ENCODE results near the gene KIF18B.

The KIF18B gene

DNA sequence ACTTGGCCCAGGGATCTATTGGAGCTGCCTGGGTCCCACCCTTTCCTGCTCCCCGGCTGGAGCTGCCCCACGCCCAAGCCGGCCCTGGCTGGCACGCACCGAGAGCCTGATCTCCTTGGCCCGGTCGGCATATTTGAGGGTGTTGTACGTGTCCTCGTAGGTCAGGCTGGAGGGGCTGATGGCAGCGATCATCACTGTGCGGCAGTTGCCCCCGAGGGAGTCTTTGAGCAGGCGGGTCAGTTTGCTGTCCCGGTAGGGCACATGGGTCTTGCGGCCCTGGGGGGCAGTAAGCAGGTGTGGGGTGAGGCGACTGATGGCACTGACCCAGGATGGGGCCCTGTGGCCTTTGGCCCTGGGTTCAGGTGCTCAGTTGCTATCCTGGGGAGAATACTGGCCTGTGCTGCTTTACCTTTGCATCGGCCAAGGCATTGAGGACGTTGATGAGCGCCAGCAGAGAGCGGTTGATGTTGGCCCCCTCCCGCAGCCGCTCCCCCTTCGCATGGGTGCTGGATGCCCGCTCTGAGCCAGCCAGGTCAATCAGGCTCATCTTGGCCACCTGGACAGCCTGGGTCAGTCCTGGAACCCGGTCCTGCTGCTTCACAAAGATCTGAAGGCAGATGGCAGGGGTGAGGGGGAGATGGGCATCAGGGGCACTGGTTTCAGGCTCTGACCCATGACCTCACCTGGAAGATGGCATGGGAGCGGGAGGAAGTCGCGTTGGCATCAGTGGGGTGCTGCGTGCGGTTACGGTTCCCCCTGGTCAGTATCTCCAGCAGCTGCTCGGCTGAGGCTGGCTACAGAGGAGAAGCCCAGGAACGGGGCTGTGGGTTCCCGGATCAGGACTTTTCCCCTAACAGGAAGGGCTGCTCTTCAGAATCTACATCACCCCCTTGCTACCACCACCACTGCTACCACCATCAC is 13.5 kb downstream of the KIF18B start:
- DNase-seq, result no peak

DNA sequence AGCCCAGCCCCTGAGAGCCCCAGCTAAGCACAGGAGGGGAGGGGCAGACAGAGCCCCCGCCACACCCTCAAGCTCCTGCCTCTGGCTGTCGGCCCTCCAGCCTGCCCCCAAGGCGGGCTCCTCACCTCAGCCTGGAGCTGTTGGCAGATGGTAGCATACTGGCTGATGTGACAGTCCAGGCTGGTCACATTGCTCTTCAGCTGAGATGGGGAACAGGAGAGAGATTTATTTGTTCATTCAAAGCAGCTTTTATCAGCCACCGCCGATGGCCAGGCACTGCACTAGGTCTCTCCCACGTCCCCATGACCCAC is 14.8 kb downstream of the KIF18B start:
- no peak for DNase-seq

DNA sequence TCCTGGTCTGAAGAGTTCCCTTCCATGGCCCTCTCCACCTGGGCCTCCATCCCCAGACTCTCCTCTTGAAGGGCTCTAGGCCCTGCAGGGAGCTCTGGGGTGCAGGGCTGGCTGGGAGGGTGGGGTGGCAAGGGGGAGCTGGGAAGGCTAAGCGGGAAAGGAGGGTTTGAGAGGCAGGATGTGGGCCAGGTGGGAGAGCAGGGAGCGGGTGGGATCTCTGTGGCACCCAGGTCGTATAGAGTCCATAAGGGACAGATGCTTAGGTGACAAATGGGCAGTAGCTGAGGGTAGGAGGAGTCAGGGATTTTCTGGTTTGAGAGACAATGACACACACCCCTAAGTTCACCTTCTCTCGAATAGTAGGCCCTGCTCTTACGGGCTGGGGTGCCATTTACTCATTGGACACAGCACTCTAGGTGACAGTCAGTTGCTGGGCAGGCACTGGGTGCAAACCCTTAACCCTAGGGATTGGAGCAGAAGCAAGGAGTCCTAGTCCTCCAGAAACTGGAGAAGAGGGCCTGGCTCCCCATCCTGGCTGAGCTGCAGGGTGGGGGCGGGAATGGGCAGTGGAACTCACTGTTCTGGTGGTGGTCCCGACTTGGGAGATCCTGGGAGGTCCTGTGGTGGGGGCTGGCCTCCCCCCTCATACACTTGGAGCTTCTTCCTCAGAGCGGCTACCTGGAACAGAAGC is 15.3 kb downstream of the KIF18B start:
- no peak for DNase-seq

DNA sequence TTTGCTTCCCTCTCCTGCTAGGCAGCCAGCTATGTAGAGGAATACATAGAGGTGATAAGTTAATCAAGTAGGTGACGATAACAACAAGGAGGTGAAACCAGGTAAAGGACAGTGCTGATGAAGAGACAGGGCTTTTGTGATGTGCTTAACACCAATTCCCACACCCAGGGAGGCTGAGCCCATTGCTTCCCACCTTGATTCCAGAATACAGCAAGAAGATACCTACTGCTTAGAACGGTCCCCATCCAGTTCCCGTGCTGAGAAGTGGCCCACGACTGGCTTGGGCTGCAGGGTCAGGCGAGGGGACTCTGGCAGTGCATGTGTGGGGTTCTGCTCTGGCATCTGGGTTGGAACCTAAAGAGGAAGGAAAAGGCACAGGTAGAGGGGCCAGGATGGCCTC is 16.2 kb downstream of the KIF18B start:
- no peak for DNase-seq

DNA sequence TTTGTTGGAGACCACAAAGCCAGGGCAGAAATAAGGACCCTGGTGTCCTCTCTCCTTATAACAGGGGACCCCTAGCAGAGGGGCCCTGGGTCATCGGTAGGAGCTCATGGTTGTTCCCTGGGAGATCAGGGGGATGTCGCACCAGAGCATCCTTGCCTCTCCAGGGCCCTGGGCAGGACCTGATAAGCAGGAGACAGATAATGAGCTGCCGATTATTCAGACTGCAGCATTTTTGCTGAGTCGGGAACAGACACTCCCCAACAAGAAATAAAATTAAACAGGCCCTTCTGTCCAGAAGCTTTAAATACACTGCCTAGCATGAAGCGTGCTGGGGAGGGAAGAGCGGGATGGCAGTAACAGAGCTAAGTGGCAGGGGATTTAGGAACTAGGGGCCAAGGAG is 16.9 kb downstream of the KIF18B start:
- no peak for DNase-seq

DNA sequence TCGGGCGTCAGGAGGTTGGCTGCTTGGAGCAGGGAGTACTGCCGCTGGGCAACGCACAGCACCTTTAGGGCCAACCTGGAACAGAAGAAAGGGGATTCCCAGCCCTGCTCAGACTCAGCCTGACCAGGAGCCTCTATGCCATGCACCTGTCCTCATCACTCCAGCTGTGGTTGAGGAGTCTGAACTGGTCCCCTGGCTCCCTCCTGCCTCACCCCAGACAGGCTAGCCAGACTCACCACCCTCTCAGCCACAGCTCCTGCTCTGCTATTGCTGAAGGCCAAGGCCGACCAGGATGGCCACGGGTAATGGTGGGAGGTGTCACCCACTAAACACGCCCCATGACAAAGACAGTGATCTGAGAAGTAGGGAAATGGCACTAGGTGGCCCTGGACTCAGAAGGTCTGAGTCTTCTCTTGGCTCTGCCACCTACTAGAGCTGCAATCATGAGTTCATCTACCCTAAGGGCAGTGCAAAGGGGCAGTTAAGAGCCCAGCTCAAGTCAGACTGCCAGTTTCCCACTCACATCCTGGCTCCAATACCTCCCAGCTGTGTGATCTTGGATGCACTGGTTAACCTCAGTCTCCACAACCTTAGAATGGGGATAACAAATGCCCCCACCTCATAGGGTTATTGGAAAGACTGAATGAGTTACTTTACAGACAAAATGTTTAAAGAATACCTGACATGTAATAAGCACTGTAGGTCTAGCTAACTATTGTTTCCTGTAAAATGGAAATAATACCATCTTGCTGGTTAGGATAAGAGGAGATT is 18.4 kb downstream of the KIF18B start:
- no peak for DNase-seq

DNA sequence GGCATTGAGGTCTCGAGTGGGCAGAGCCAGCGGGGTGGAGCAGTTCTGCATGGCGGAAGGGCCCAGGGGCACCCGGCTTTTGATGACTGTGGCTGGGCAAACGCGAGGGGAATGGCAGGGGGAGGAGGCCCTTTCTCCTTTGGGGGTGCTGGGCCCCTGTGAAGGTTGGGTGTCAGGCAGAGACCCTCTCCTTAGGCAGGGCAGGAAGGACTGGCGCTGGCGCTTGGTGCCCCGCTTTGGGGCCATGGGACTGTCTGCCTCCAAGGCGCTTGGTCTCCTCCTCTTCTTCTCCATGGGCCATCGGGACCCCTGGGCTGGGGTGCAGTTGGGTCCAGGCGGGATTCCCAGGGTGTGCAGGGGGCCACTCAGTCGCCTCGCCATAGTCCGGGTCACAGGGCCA is 19.4 kb downstream of the KIF18B start:
- no peak for DNase-seq

DNA sequence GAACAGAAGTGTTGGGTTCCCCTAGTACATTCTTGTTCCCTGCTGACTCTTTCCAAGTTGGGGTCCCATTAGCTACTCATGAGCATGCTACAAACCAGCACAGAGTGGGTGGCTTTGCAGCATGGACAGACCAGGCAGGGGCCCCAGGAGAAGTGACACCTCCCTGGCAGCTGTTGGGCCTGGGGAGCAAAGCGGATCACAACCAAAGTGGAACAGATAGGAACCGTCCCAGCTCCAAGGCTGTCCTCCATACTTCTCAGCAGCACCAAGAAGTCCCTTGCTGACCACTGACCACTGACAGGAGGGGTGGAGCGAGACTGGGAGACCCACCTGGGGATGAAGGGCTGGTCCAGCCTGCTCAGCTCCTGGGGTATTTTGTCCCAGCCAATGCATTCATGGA is 19.9 kb downstream of the KIF18B start:
- no peak for DNase-seq

DNA sequence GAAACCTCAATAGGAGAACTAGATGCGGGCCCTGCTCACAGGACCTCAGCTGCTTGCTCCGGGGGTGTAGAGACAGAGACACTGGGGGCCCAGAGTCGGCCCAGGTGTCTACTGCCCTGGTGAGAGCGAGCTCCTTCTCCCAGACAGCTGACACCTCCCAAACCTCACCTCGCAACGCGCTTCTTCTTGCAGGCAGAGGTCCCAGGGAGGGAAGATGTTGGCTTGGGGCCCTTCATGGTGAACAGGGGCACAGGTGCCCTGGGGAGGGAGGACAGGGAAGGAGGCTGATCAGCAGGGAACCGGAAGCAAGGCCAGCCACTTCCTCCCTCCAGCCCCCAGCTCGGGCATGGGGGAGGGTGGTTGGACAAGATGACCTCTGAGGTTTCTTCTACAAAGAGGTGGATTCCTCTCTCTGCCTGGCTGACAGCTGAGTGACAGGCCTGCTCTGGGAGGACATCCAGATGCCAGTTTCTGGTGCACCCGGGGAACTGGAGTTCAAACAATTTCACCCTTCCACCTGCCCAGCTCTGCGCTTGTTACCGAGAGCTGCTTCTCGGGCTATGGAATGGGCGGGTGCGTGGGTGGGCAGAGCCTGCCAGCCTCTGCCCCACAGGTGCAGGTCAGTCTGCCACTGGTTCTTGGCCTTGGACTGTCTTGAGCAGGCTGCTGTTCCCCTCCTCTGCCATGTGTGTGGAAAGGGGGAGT is 20.6 kb downstream of the KIF18B start:
- no peak for DNase-seq

DNA sequence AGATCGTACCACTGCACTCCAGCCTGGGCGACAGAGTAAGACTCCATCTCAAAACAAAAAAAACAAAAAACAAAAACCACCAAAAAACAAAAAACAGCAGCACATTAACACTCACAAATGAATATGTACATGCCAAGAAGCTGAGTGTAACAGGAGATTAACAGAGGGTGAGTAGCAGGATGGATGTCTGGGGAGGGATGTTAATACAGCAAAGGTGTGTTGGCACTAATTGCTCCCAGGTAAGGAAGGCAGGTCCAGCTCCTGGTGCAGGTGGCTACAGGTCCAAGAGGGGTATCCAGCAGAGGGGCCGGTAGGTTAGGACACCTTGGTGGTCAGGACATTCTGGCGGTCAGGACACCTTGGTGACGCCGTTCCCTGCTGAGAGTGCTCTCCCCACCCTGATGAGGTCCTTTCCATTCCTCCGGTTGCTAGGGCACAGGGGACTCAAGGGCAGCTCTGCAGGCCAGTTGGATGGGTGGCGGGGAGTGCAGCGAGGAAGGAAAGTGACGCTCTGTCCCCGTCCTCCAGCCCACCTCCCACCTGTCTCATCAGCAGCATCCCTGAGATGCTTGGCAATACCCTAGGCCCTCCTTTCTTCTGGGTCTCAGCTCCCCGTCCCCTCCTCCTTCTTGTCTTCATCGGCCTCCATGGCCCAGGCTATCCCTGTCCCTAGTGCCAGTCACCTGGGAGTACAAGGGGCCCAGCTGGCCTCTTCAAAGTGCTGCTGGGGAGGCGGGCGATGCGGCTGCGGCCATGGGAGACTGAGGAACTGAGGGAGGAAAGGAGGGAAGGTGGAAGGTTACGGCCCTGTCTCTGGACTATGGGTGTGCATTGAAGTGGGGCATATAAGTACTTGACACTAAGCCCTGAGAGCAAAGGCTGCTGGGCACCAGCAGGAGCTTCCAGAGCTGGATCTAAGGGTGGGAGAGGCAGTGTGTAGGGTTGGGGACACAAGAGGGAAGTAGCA is 21.6 kb downstream of the KIF18B start:
- no peak for DNase-seq

DNA sequence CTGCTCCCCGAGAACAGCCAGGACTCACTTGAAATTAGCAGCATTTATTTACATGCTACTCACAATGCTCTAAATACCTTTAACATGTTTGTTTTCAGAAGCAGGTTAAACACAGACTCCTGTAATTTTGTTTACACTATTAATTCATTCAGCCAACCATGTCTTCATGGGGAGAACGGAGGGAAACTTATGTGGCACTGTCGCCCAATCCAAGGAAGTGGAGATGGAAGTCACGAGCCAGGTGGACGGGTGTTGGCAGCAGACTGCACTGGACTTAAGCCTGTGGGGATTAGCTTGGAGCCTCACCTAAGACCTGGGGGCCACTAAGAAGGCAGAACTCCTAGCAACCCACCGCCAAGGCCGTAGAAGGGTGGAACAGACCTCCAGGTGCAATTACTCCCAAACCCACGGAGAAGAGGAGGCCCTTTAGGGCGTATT is 23.4 kb downstream of the KIF18B start:
- no peak for DNase-seq

DNA sequence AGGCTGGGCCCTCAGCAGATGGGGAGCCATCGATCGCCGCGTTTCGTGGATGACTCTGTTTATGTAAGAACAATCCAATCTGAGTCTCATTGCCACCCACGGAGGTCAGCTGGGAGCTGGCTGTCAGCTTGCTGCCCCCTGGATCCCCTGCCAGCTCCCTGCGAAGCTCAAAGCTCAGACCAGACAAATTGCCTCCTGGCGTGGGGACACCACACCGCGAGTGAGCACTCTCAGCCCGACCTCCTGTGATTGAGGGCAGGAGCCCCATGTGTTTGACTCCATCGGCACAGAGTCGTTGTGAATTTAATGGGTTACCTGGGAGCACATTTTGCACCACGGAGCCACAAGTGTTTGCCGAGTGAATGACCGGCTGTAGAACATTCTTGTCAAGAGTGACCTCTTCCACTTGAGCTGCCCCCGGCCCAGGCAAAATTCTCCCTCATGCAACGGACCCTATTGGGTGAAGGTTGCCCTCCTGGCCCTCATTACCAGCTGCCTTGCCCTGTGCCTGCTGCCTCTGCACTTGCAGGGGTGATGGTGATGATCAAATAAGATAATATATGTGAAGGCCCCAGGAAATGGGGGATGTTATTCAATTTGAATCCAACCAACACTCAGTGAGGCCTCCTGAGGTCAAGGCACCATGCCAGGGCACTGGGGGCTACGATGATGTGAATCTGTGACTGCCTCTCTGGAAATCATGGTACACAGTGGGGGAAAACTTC is 24.7 kb downstream of the KIF18B start:
- no peak for DNase-seq

DNA sequence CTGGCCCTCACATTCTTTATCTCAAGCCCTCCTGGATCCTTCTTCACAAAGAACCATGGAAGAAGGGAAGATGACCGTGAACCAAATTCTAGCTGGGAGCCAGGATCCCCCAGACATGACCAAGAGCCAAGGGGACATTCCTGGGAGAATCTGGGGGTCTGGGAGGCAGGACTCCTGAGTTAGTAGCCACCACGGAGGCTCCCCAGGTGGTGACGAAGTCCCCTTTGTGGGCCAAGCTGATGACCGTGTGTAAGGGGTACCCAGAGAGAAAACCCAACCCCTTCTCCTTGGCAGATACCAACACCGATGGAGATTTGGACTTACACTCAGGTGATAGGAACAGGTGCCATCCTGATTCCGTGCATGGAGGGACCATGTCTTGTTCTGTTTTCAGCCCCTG is 25.4 kb downstream of the KIF18B start:
- no peak for DNase-seq

DNA sequence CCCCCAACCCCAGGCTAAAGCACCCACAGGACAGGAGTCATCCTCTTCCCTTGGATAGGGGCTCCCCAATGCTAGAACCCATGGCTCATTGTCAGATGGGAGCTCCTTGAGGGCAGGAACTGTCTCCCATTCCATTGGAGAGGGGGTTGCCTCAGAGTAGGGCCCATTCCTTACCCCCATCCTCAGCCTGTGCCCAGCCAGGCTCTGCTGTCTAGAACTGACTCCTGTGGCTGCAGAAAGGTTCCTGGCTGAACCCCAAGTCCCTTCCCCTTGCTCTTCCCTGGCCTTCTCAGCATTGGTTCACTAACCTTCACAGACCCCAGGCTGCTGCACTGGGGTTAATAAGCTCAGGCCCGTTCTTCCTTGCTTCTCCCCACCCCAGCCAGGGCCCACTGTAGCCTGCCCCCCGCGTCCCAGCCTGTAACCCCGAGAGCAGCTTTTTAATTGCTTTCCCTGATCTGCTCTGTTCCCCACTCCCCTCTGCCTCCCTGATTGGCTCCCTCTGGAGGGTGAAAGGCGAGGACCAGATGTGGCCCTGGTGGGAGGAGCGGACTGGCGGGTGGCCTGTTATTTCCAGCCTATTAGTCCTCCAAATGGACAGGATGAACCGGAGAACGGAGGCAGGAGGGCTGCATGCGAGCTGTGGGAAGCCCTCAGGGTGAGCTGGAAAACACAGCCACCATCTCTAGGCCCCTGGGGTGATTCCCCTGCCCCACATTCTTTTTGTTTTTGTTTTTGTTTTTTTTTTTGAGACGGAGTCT is 26.3 kb downstream of the KIF18B start:
- no peak for DNase-seq

DNA sequence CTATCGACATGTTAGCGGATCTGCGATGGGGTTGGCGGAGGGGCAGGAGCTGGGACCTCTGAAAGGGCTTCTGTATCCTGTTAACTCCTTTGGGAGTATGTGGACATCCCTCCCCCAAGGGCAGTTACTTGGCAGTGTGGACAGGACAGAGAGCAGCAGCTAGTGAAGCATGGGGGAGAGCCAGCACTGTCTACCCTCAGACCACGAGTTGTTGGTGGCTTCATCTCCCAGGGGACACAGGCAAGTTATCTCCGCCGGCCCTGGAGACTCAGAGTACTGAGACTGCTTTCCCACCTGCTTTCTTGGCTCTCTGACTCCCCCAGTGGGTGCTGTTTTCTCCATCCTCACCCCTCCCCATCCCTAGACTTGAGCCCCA is 27.0 kb downstream of the KIF18B start:
- DNase-seq, result no peak

DNA sequence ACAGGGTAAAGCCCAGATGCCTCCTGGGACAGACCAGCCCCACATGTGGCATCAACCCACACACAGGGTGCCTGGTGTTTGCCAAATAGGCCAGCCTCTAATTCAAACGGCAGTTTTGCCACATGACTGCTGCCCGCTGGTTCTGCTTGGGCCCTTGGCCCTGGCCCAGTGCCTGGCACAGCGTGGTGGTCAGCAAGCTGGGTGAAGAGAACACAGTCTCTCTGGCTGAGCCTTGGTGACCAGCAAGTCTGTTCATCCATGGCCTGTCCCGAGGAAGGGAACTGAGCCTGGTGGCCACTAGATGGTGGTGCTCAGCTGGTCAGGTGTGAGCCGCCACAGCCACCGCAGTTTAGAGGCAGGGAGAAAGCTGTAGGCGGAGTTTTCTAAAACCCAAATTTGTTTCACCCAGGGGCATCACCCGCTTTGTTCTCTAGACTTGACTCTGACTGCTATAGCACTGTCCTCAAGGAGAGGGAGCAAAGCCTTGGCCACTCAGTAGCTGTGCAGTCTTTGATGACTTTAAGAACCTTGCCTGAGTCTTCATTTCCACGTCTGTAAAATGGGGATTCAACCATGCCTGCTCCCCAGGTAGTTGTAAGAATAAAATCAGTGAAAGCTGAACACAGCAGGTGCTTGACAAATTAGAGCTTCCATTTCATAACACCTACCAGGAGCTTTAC is 27.5 kb downstream of the KIF18B start:
- peak; percentile 64 to 78 for DNase-seq

DNA sequence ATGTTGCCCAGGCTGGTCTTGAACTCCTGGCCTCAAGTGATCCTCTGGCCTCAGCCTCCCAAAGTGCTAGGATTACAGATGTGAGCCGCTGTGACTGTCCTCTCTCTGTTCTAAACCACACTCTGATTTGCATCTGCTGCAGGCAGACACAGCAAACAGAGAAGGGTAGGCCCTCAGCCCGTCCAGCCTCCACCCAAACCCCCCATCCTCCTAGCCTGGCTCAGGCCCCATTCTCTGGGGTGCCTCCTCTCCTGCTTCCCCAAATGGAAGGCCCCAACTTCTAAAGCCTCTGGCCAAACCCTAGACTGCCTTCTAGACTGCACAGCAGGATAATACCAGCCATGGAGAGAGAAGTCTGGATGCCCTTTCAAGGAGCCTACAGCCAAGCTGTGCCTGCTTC is 28.2 kb downstream of the KIF18B start:
- DNase-seq, result no peak

DNA sequence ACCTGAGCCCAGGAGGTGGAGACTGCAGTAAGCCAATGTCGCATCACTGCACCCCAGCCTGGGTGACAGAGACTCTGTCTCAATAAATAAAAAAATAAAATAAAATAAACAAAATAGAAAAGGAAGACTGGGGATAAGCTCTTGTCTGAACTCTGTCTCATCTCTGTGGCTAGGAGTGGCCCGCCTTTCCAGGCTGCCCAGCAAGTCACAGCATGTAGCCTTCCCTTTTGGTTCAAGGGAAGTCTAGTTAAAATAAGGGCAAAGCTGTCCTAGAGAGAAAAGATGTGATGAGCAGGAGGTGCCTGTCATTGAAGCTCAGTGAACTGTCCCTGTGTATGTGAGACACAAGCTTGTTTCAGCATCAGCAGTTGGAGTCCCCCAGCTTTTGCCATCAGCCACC is 29.6 kb downstream of the KIF18B start:
- DNase-seq, result no peak

DNA sequence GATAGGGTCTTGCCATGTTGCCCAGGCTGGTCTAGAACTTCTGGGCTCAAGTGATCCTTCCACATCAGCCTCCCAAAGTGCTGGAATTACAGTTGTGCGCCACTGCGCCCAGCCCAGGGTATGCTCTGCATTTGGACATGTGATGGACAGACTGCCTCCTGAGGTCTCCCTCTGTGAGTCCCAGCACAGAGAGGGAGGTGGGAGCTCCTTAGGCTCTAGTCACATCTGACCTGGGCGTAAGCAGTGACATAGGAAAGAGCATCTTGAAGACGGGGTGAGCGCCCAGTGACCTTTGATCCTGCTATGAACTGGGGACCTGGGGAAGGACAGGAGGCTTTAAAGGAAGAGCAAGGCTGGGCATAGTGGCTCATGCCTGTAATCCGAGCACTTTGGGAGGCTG is 30.1 kb downstream of the KIF18B start:
- no peak for DNase-seq

DNA sequence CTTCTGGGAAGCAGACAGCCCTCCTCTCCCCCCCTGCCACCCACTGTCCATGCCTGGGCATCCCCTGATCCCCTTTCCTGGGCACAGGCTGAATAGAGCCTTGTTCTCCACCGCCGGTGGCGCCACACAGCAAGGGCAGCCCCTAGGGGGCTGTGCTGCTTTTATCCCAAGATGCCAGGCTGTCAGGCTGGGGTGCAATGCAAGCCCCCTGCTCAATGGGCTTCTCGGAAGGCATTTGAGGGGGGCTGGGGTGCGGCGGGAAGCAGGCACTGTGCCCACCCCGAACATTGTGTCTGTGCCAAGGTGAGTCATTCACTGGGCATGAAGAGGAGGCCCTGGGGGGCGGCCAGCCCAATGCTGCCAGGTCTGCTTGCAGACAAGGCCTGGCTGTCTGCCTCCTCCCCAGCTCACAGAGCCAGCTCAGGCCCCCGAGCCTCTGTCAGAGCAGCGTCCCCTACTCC is 30.8 kb downstream of the KIF18B start:
- DNase-seq, result no peak
